HL-60/S4 treated with retinoic acid at 250 ng/mL for 4 days and 3 days (cell line): ENCODE data around the gene TOX4.
"Not testable (repeated sequence)": the region's sequence is repeated elsewhere in the genome, so short reads cannot be mapped to it uniquely, and the experiment has no call there.

Experiments used
- in situ Hi-C: fragments of 300-500 bp; cut with MboI; formaldehyde crosslinking; loops from 2 replicates; pipeline ENCODE4 v1.7.0; 2022; ENCODE audit warnings: low sequenced_read_pairs

Gene TOX4

GRCh38 chr14:21534576-21534975 is 57.6 kb downstream of the TOX4 start:
- in situ Hi-C loops = no loop called here

DNA sequence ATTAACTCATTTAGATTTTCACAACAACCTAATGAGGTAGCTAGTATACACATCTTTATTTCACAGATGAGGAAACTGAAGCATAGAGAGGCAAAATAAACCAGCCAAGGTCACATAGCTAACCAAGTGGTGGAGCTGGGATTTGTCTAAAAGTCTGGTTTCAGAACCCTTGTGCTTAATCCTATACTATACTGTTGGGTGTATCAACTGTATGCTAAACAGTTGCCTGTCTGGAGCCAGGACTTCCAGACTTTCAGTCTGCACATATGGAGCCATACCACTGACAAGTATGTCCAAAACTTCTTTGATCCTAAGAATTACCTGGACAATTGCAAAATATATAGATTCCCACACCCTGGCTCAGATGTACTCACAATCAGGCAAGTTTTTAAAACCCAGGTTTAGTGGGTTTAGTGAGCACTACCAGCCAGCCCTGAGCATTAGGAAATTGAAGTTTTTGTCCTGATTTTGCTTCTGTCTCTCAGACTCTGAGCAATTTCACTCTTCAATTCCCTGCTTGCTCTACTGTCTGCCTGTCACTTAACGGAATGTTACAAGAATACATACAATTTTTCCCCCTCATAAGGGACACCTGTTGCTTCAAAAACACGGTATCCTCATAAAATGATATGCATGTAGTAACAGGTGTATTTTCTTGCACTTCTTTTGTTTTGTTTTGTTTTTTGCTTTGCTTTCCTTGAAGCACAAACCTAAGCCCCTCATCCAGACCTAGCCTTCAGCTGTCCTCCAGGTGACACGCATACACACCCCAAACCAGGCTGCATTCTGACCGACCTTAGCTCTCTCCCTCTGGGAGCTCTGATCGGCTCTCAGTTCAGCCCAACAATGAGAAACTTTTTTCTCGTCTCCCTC is 58.8 kb downstream of the TOX4 start:
- in situ Hi-C loops = no loop called here

GRCh38 chr14:21536418-21537089 is 59.6 kb downstream of the TOX4 start:
- in situ Hi-C loops = no loop called here

DNA sequence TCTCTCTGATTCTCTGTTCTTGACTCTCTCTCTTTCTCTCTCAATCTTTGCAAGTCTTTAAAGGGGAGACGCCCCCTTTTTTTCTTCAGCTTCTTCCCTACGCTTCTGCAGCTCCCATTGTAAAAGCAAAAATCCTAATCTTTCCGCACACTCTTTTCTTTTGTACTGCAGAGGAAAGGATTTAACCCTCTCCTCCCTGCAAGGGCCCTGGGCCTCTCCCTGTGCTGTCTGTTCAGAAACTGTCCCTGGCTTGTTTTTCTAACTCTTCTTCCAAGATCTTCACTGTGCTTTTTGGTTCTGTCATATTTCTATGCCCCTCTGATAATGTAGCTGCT is 60.1 kb downstream of the TOX4 start:
- in situ Hi-C loops = no loop called here

GRCh38 chr14:21539189-21539940 is 62.4 kb downstream of the TOX4 start:
- in situ Hi-C loops = no loop called here

GRCh38 chr14:21541413-21542074 is 64.5 kb downstream of the TOX4 start:
- in situ Hi-C loops = no loop called here

GRCh38 chr14:21543521-21543960 is 66.5 kb downstream of the TOX4 start:
- in situ Hi-C loops = no loop called here

- in situ Hi-C loops = no loop called here
Measured at GRCh38 chr14:21543963-21544362, 67.0 kb downstream of the TOX4 start.

DNA sequence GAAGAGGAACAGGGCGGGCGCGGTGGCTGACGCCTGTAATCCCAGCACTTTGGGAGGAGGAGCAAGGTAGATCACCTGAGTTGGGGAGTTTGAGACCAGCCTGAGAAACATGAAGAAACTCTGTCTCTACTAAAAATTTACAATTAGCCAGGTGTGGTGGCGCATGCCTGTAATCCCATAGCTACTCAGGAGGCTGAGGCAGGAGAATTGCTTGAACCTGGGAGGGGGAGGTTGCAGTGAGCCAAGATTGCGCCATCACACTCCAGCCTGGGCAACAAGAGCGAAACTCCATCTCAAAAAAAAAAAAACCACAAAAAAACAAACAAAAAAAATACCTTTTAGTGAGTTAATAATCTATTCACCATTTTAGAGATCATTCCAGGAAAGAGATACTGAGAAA is 67.6 kb downstream of the TOX4 start:
- in situ Hi-C loops = not testable (repeated sequence)
